HG02610 (cell line): ENCODE data around the gene EML6.

Experiments
- ATAC-seq: cut with Tn5 transposase; IDR thresholded peaks from one replicate; pipeline ENCODE4 v1.9.1; 2021; ENCODE audit warnings: mild to moderate bottlenecking, moderate library complexity; ENCODE audit not compliant: unreplicated experiment

EML6 gene

GRCh38 chr2:54957321-54957999 is 234.0 kb downstream of the EML6 start:
- no peak for ATAC-seq

GRCh38 chr2:54958717-54959371 is 235.4 kb downstream of the EML6 start:
- ATAC-seq: no peak

GRCh38 chr2:54960164-54960563 is 236.7 kb downstream of the EML6 start:
- no peak for ATAC-seq

- ATAC-seq: no peak
Measured at GRCh38 chr2:54962511-54962910, 239.0 kb downstream of the EML6 start.

GRCh38 chr2:54962935-54963440 is 239.5 kb downstream of the EML6 start:
- no peak for ATAC-seq

GRCh38 chr2:54963476-54963875 is 240.0 kb downstream of the EML6 start:
- no peak for ATAC-seq

GRCh38 chr2:54964271-54964670 is 240.8 kb downstream of the EML6 start:
- ATAC-seq: no peak

GRCh38 chr2:54964816-54965215 is 241.4 kb downstream of the EML6 start:
- ATAC-seq: no peak

- ATAC-seq: no peak
Measured at GRCh38 chr2:54965425-54965824, 242.0 kb downstream of the EML6 start.

GRCh38 chr2:54966165-54966832 is 242.8 kb downstream of the EML6 start:
- no peak for ATAC-seq

GRCh38 chr2:54966837-54967236 is 243.4 kb downstream of the EML6 start:
- no peak for ATAC-seq

GRCh38 chr2:54967269-54967668 is 243.8 kb downstream of the EML6 start:
- no peak for ATAC-seq

GRCh38 chr2:54967759-54968365 is 244.4 kb downstream of the EML6 start:
- no peak for ATAC-seq

GRCh38 chr2:54968561-54969218 is 245.2 kb downstream of the EML6 start:
- ATAC-seq: no peak

GRCh38 chr2:54969295-54969939 is 246.0 kb downstream of the EML6 start:
- no peak for ATAC-seq

GRCh38 chr2:54969940-54970338 is 246.5 kb downstream of the EML6 start:
- ATAC-seq: no peak

- ATAC-seq: no peak
Measured at GRCh38 chr2:54975175-54975574, 251.7 kb downstream of the EML6 start.

- no peak for ATAC-seq
Measured at GRCh38 chr2:54975598-54976492, 252.4 kb downstream of the EML6 start.

GRCh38 chr2:54977149-54977548 is 253.7 kb downstream of the EML6 start:
- peak; percentile 95 for ATAC-seq
